Upper lobe of left lung (tissue), 4 donors: ENCODE data around the gene KMT2E.
A peak's percentile ranks its signal among the peaks of the same experiment; 100 is the strongest.

Experiments
- CTCF ChIP-seq, 6 experiments: fragments of 450-650 bp in 4 of 6; fragments of 200-600 bp in 2 of 6; sonication (generic) in 2 of 6; IDR thresholded peaks; one replicate each; pipeline ENCODE4 v1.5.1; 2016 to 2019; ENCODE audit warnings: antibody characterized with exemption in 6 of 6
- POLR2AphosphoS5 ChIP-seq, 2 donors: sonication (generic); formaldehyde crosslinking; IDR thresholded peaks; one replicate each; pipeline ENCODE4 v1.5.1; 2017; ENCODE audit warnings: antibody characterized with exemption in 2 of 2

GRCh38 chr7:105012503-105013220 is 1.3 kb upstream of the KMT2E start:
- peak in 2 of 6 experiments; percentile 2 to 11 for TF ChIP-seq CTCF (IDR thresholded peaks at IDR 0.05)
- peak; percentile 98 to 99 for TF ChIP-seq POLR2AphosphoS5 (IDR thresholded peaks at IDR 0.05)
